ENCODE data around the gene TMEM106C. TPM values are rescaled to one million over a fixed set of nuclear protein-coding genes. Genes with fewer than 3 reads are reported as not detected.

Gene TMEM106C
- total RNA-seq, 1 donor from 2014 or later, result 77.1 TPM

DNA sequence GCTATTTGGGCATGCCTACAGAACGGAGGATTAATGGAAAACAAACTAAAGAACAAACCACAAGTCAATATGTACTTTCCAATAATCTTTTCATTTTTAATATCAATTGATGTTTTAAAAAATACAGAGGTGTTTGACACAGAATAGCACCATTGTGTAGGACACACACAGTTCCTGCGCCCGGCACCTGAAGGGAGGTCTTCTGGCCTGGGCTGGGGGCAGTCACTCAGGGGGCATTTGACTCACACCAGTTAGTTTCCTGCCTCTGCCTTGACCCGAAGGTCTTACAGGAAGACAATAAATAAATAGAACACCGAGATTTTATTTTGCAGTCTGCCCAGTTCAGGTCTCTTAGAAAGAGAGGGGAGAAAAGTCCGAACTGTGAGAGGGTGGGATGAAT is 9.5 kb downstream of the TMEM106C start:
- Mint-ChIP-seq H3K4me1 (ENCODE audit: unreplicated experiment) (no peaks in the 10 kb centered on the region), H3K27me3 (no peaks in the 10 kb centered on the region), H3K36me3 (peaks cover 4% of the 10 kb centered on the region), H3K9me3 (no peaks in the 10 kb centered on the region), H3K27ac (no peak overlapping the region), H3K4me3 (no peak overlapping the region)
- TF ChIP-seq, protein P1, sequence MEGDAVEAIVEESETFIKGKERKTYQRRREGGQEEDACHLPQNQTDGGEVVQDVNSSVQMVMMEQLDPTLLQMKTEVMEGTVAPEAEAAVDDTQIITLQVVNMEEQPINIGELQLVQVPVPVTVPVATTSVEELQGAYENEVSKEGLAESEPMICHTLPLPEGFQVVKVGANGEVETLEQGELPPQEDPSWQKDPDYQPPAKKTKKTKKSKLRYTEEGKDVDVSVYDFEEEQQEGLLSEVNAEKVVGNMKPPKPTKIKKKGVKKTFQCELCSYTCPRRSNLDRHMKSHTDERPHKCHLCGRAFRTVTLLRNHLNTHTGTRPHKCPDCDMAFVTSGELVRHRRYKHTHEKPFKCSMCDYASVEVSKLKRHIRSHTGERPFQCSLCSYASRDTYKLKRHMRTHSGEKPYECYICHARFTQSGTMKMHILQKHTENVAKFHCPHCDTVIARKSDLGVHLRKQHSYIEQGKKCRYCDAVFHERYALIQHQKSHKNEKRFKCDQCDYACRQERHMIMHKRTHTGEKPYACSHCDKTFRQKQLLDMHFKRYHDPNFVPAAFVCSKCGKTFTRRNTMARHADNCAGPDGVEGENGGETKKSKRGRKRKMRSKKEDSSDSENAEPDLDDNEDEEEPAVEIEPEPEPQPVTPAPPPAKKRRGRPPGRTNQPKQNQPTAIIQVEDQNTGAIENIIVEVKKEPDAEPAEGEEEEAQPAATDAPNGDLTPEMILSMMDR (conservative IDR thresholded peaks at IDR 0.05), result no peak
- no peak for DNase-seq (ENCODE audit: extremely low spot score, unreplicated experiment)

DNA sequence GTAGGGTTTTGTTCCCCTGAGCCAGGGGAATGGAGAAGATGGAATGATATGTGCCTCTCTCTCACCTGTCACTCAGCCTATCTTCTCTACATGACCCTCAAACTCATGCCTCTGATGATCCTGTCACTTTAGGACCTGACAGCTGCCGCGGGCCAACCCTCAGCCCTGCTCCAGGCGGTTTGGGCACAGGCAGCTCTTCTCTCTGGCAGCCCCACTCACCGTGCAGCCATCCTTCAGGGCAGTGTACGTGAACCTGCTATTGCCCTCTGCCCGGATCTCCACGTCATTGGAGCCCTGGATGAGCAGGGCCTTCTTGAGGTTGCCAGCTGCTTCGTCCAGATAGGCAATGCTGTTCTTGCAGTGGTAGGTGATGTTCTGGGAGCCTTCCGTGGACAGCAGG is 10.5 kb downstream of the TMEM106C start:
- no peak overlapping the region for H3K27ac Mint-ChIP-seq
- TF ChIP-seq, protein P1 (conservative IDR thresholded peaks at IDR 0.05), result no peak
- H3K4me1 Mint-ChIP-seq (ENCODE audit: unreplicated experiment), result no peaks in the 10 kb centered on the region
- no peaks in the 10 kb centered on the region for H3K9me3 Mint-ChIP-seq
- H3K27me3 Mint-ChIP-seq, result no peaks in the 10 kb centered on the region
- H3K4me3 Mint-ChIP-seq, result no peak overlapping the region
- no peak for DNase-seq (ENCODE audit: extremely low spot score, unreplicated experiment)
- H3K36me3 Mint-ChIP-seq, result peaks cover 4% of the 10 kb centered on the region

GRCh38 chr12:47975036-47975620 is 11.7 kb downstream of the TMEM106C start:
- H3K36me3 Mint-ChIP-seq, result peaks cover 4% of the 10 kb centered on the region
- TF ChIP-seq, protein P1 (conservative IDR thresholded peaks at IDR 0.05), result no peak
- no peaks in the 10 kb centered on the region for H3K27me3 Mint-ChIP-seq
- H3K27ac Mint-ChIP-seq, result no peak overlapping the region
- no peak overlapping the region for H3K4me3 Mint-ChIP-seq
- no peaks in the 10 kb centered on the region for H3K4me1 Mint-ChIP-seq (ENCODE audit: unreplicated experiment)
- no peak for DNase-seq (ENCODE audit: extremely low spot score, unreplicated experiment)
- no peaks in the 10 kb centered on the region for H3K9me3 Mint-ChIP-seq

DNA sequence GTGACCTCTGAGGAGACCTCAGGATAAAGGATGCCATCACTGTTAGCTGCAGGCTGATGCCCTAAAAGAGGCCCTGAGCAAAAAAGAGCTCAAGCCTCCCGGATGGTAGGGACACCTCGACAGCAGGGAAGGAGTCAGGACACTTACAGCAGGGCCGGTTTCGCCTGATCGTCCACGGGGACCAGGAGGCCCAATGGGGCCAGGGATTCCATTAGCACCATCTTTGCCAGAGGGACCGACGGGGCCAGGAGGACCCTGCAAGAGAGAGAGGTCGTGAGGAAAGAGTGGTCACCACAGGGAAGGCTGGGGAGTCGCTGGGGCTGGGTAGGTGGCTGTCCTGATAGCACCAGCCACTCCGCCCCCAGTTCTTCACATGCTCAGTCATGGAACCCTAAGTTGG is 12.4 kb downstream of the TMEM106C start:
- H3K27ac Mint-ChIP-seq, result no peak overlapping the region
- no peaks in the 10 kb centered on the region for H3K9me3 Mint-ChIP-seq
- H3K4me1 Mint-ChIP-seq (ENCODE audit: unreplicated experiment), result no peaks in the 10 kb centered on the region
- peaks cover 4% of the 10 kb centered on the region for H3K36me3 Mint-ChIP-seq
- no peaks in the 10 kb centered on the region for H3K27me3 Mint-ChIP-seq
- TF ChIP-seq, protein P1 (conservative IDR thresholded peaks at IDR 0.05), result no peak
- DNase-seq (ENCODE audit: extremely low spot score, unreplicated experiment), result no peak
- H3K4me3 Mint-ChIP-seq, result no peak overlapping the region

- DNase-seq (ENCODE audit: extremely low spot score, unreplicated experiment), result no peak
- Mint-ChIP-seq H3K4me1 (ENCODE audit: unreplicated experiment) (no peaks in the 10 kb centered on the region), H3K4me3 (no peak overlapping the region), H3K9me3 (no peaks in the 10 kb centered on the region), H3K27ac (no peak overlapping the region), H3K27me3 (no peaks in the 10 kb centered on the region), H3K36me3 (peaks cover 4% of the 10 kb centered on the region)
- TF ChIP-seq, protein P1 (conservative IDR thresholded peaks at IDR 0.05), result no peak
Observed at GRCh38 chr12:47977046-47977771, 13.8 kb downstream of the TMEM106C start.

All from type B pancreatic cell (in vitro differentiated cells).